Central memory CD8-positive, alpha-beta T cell (primary cell): ENCODE measurements around the gene PLAU.
"Not testable (repeated sequence)": the region's sequence is repeated elsewhere in the genome, so short reads cannot be mapped to it uniquely, and the experiment has no call there.

Experiments used
- ATAC-seq: fragments of 150-1000 bp; cut with Tn5 transposase; replicated peaks from 2 replicates; pipeline ENCODE4 v1.10.0; 2022; ENCODE audit warnings: mild to moderate bottlenecking, moderate FRiP score, moderate number of reproducible peaks; ENCODE audit not compliant: poor library complexity, severe bottlenecking; ENCODE audit errors: extremely low read depth
- DNase-seq, 2 donors: peaks; one replicate each; pipeline ENCODE4 v3.0.0; 2021; ENCODE audit warnings: low spot score in 2 of 2
- H3K27ac Mint-ChIP-seq: one replicate; pipeline ENCODE4 v1.8.0; 2022; ENCODE audit warnings: low read depth, mild to moderate bottlenecking, moderate library complexity, mixed read lengths
- H3K27me3 Mint-ChIP-seq: one replicate; pipeline ENCODE4 v1.8.0; 2022; ENCODE audit warnings: mixed read lengths
- H3K36me3 Mint-ChIP-seq: one replicate; pipeline ENCODE4 v1.8.0; 2022; ENCODE audit warnings: mild to moderate bottlenecking, moderate library complexity, mixed read lengths; ENCODE audit not compliant: insufficient read depth
- H3K4me1 Mint-ChIP-seq: one replicate; pipeline ENCODE4 v1.8.0; 2022; ENCODE audit warnings: mixed read lengths
- H3K4me3 Mint-ChIP-seq: one replicate; pipeline ENCODE4 v1.8.0; 2022; ENCODE audit warnings: mild to moderate bottlenecking, moderate library complexity, mixed read lengths
- H3K9me3 Mint-ChIP-seq: one replicate; pipeline ENCODE4 v1.8.0; 2022; ENCODE audit warnings: mixed read lengths

Gene PLAU

GRCh38 chr10:73920089-73920488, 9.2 kb downstream of the PLAU start:
- no peak overlapping the region for H3K4me3 Mint-ChIP-seq
- peaks cover 22% of the 10 kb centered on the region for H3K4me1 Mint-ChIP-seq
- DNase-seq: no peak
- peaks cover 12% of the 10 kb centered on the region for H3K27me3 Mint-ChIP-seq
- no peak overlapping the region for H3K27ac Mint-ChIP-seq
- ATAC-seq: no peak
- no peaks in the 10 kb centered on the region for H3K9me3 Mint-ChIP-seq
- peaks cover 3% of the 10 kb centered on the region for H3K36me3 Mint-ChIP-seq

GRCh38 chr10:73922007-73922863, 11.3 kb downstream of the PLAU start:
- Mint-ChIP-seq H3K27me3 (peaks cover 13% of the 10 kb centered on the region), H3K4me1 (peaks cover 22% of the 10 kb centered on the region), H3K9me3 (no peaks in the 10 kb centered on the region), H3K4me3 (peak overlapping the region; percentile 50), H3K36me3 (peaks cover 3% of the 10 kb centered on the region), H3K27ac (no peak overlapping the region)
- DNase-seq (no peak), ATAC-seq (peak; percentile 94)

- DNase-seq (no peak), ATAC-seq (no peak)
- peaks cover 22% of the 10 kb centered on the region for H3K4me1 Mint-ChIP-seq
- H3K27me3 Mint-ChIP-seq: peaks cover 13% of the 10 kb centered on the region
- no peaks in the 10 kb centered on the region for H3K9me3 Mint-ChIP-seq
- no peak overlapping the region for H3K27ac Mint-ChIP-seq
- peaks cover 3% of the 10 kb centered on the region for H3K36me3 Mint-ChIP-seq
- no peak overlapping the region for H3K4me3 Mint-ChIP-seq
Measured at GRCh38 chr10:73922864-73923133, 11.9 kb downstream of the PLAU start.

DNA sequence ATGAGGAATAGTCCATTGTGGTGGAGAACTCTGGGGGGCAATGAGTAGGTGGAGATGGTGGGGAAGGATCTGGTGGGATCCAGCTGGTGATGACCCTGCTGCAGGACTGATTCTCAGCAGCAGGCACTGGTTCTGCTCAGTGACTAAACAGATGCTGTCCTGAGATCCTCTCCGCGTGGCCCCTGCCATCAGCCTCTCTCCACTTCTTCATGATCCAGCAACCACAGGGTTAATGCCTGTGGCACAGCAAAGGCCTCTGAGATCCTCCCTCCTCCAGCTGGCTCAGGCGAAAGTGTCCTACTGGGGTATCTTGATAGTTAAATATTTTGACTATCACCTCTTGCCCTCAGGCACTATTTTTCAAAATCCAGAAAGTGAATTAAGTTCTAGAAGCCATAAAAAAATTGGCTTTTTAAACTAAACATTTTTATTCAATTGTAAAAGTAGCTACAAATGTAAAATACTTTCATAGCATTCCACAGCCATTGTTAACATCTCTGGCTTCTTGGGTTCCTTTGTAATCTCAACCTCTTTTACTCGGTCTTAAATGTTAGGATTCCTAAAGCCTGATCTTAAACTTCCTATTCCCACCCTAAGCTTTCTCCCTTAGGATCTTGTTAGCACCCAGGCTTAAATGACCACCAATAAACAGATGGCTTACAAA, 13.1 kb downstream of the PLAU start:
- peaks cover 13% of the 10 kb centered on the region for H3K27me3 Mint-ChIP-seq
- peaks cover 22% of the 10 kb centered on the region for H3K4me1 Mint-ChIP-seq
- no peak overlapping the region for H3K4me3 Mint-ChIP-seq
- ATAC-seq: no peak
- peaks cover 3% of the 10 kb centered on the region for H3K36me3 Mint-ChIP-seq
- no peak for DNase-seq
- no peaks in the 10 kb centered on the region for H3K9me3 Mint-ChIP-seq
- H3K27ac Mint-ChIP-seq: no peak overlapping the region

DNA sequence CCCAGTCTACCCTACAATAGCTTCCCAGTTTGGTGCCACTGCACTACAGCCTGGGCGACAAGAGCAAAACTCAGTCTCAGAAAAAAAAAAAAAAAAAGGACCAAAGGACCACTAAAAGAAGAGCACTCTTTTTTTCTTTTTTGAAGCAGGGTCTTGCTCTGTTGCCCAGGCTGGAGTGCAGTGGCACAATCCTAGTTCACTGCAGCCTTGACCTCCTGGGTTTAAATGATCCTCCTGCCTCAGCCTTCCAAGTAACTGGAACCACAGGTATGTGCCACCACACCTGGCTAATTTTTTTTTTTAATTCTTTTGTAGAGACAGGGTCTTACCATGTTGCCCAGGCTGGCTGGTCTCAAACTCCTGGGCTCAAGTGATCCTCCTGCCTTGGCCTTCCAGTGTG, 14.0 kb downstream of the PLAU start:
- Mint-ChIP-seq H3K4me1 (peaks cover 20% of the 10 kb centered on the region), H3K36me3 (peaks cover 3% of the 10 kb centered on the region), H3K27me3 (peaks cover 13% of the 10 kb centered on the region), H3K27ac (no peak overlapping the region), H3K4me3 (no peak overlapping the region), H3K9me3 (no peaks in the 10 kb centered on the region)
- ATAC-seq (no peak), DNase-seq (no peak)

GRCh38 chr10:73925539-73925938, 14.6 kb downstream of the PLAU start:
- Mint-ChIP-seq H3K36me3 (peaks cover 3% of the 10 kb centered on the region), H3K9me3 (no peaks in the 10 kb centered on the region), H3K4me1 (peaks cover 14% of the 10 kb centered on the region), H3K27me3 (peaks cover 13% of the 10 kb centered on the region), H3K4me3 (no peak overlapping the region), H3K27ac (no peak overlapping the region)
- DNase-seq: no peak
- ATAC-seq: no peak

- no peak for ATAC-seq
Measured at GRCh38 chr10:73926152-73926764, 15.3 kb downstream of the PLAU start.

DNA sequence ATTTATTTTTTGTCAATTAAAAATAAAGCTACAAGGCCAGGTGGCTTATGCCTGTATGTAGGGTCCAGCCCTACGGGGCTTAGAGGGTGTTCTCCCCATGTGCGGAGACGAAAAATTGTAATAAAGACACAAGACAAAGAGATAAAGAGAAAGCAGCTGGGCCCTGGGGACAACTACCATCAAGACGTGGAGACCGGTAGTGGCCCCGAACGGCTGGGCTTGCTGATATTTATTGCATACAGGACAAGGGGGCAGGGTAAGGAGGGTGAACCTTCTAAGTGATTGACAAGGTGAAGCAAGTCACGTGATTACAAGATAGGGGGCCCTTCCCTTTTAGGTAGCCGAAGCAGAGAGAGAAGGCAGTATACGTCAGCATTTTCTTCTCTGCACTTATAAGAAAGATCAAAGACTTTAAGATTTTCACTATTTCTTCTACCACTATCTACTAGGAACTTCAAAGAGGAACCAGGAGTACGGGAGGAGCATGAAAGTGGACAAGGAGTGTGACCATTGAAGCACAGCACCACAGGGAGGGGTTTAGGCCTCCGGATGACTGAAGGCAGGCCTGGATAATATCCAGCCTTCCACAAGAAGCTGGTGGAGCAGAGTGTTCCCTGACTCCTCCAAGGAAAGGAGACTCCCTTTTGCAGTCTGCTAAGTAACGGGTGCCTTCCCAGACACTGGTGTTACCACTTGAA, 19.8 kb downstream of the PLAU start:
- H3K4me3 Mint-ChIP-seq, H3K36me3 Mint-ChIP-seq, H3K9me3 Mint-ChIP-seq, H3K27ac Mint-ChIP-seq, ATAC-seq, DNase-seq, H3K27me3 Mint-ChIP-seq: not testable (repeated sequence)
- H3K4me1 Mint-ChIP-seq: peaks cover 10% of the 10 kb centered on the region

More at GRCh38 chr10:73926152-73926764, 15.3 kb downstream of the PLAU start:
- H3K4me1 Mint-ChIP-seq: peaks cover 14% of the 10 kb centered on the region
- no peak overlapping the region for H3K27ac Mint-ChIP-seq
- peaks cover 13% of the 10 kb centered on the region for H3K27me3 Mint-ChIP-seq
- H3K4me3 Mint-ChIP-seq: no peak overlapping the region
- H3K9me3 Mint-ChIP-seq: no peaks in the 10 kb centered on the region
- peaks cover 3% of the 10 kb centered on the region for H3K36me3 Mint-ChIP-seq
- DNase-seq: no peak

GRCh38 chr10:73931767-73932619, 21.1 kb downstream of the PLAU start:
- Mint-ChIP-seq H3K9me3 (no peaks in the 10 kb centered on the region), H3K27me3 (no peaks in the 10 kb centered on the region), H3K4me1 (peaks cover 10% of the 10 kb centered on the region), H3K4me3 (no peak overlapping the region), H3K36me3 (no peaks in the 10 kb centered on the region), H3K27ac (no peak overlapping the region)
- ATAC-seq: no peak
- DNase-seq: no peak

DNA sequence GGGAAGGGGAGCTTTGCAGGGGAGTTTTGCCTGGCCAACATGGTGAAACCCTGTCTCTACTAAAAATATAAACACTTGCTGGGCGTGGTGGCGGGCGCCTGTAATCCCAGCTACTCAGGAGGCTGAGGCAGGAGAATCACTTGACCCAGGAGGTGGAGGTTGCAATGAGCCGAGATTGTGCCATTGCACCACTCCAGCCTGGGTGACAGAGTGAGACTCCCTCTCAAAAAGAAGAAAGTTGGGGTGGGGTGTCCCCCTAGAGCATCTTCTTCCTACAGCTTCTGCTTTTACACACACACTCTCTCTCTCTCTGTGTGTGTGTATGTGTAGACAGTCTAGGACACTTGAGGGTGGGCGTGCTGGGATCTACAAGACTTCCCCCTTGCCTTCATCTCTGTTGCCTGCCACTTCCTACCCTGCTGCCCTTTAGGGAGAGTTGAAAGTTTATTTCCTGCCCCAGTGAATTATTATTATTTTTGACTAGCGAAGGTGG, 21.7 kb downstream of the PLAU start:
- Mint-ChIP-seq H3K4me3 (no peak overlapping the region), H3K36me3 (no peaks in the 10 kb centered on the region), H3K4me1 (peaks cover 10% of the 10 kb centered on the region), H3K27me3 (no peaks in the 10 kb centered on the region), H3K9me3 (no peaks in the 10 kb centered on the region), H3K27ac (no peak overlapping the region)
- ATAC-seq (no peak), DNase-seq (no peak)

GRCh38 chr10:73934074-73934473, 23.1 kb downstream of the PLAU start:
- H3K4me3 Mint-ChIP-seq: no peak overlapping the region
- ATAC-seq: no peak
- H3K9me3 Mint-ChIP-seq: no peaks in the 10 kb centered on the region
- DNase-seq: no peak
- H3K27ac Mint-ChIP-seq: no peak overlapping the region
- H3K4me1 Mint-ChIP-seq: peaks cover 10% of the 10 kb centered on the region
- no peaks in the 10 kb centered on the region for H3K36me3 Mint-ChIP-seq
- no peaks in the 10 kb centered on the region for H3K27me3 Mint-ChIP-seq

DNA sequence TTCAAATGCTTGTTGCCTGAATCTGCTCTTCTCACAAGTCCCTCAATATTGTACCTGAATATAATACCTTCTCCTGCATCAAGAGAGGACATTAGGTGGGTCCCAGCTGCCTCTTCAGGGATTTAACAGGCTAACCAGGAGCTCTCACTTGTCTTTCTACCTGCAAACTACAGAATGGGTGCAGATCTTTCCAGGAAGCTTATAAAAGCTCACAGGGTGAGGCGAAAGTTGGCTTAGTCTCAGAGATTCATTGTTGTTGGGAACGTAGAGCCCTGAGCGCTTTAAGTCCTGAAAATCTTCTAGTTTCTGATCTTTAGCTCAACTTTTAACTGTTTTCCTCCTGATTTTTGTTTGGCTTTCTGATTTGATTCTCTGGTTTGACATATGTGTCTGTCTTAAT, 25.0 kb downstream of the PLAU start:
- DNase-seq: no peak
- H3K27me3 Mint-ChIP-seq: no peaks in the 10 kb centered on the region
- no peaks in the 10 kb centered on the region for H3K36me3 Mint-ChIP-seq
- H3K9me3 Mint-ChIP-seq: no peaks in the 10 kb centered on the region
- no peak for ATAC-seq
- no peak overlapping the region for H3K4me3 Mint-ChIP-seq
- H3K4me1 Mint-ChIP-seq: peaks cover 16% of the 10 kb centered on the region
- no peak overlapping the region for H3K27ac Mint-ChIP-seq
